ENCODE measurements around the gene KIF26A. TPM values are rescaled to one million over a fixed set of nuclear protein-coding genes. Genes with fewer than 3 reads are reported as not detected.

KIF26A gene
- total RNA-seq, 1 donor from 2014 or later, result 4.4 TPM

GRCh38 chr14:104107101-104107581 lies 31.2 kb upstream of the KIF26A start:
- DNase-seq (no peak), ATAC-seq (no peak)
- Histone ChIP-seq H3K27me3 (ENCODE audit: low read depth) (peaks cover 4% of the 10 kb centered on the region), H3K4me1 (peaks cover 8% of the 10 kb centered on the region), H3K9me3 (no peaks in the 10 kb centered on the region), H3K36me3 (no peaks in the 10 kb centered on the region), H3K4me3 (no peak overlapping the region), H3K27ac (no peak overlapping the region)
- intact Hi-C loops (cut with DNase I), result no loop called here
- TF ChIP-seq CTCF (IDR thresholded peaks at IDR 0.05), result no peak

- DNase-seq (peak; percentile 54), ATAC-seq (peak; percentile 1 to 26)
- Histone ChIP-seq H3K27ac (no peak overlapping the region), H3K27me3 (ENCODE audit: low read depth) (peaks cover 4% of the 10 kb centered on the region), H3K4me3 (no peak overlapping the region), H3K36me3 (no peaks in the 10 kb centered on the region), H3K4me1 (peaks cover 8% of the 10 kb centered on the region), H3K9me3 (no peaks in the 10 kb centered on the region)
- intact Hi-C loops (cut with DNase I), result no loop called here
- TF ChIP-seq CTCF (IDR thresholded peaks at IDR 0.05), result no peak
Observed at GRCh38 chr14:104107611-104108569, 30.5 kb upstream of the KIF26A start.

GRCh38 chr14:104108570-104109541 lies 29.5 kb upstream of the KIF26A start:
- no peak for TF ChIP-seq CTCF (IDR thresholded peaks at IDR 0.05)
- intact Hi-C loops (cut with DNase I), result no loop called here
- peaks cover 4% of the 10 kb centered on the region for H3K4me1 ChIP-seq

GRCh38 chr14:104109731-104110361 lies 28.5 kb upstream of the KIF26A start:
- intact Hi-C loops (cut with DNase I), result no loop called here
- peaks cover 14% of the 10 kb centered on the region for H3K27me3 ChIP-seq (ENCODE audit: low read depth)
- H3K9me3 ChIP-seq, result no peaks in the 10 kb centered on the region
- no peaks in the 10 kb centered on the region for H3K4me1 ChIP-seq
- TF ChIP-seq CTCF (IDR thresholded peaks at IDR 0.05), result no peak
- H3K36me3 ChIP-seq, result no peaks in the 10 kb centered on the region
- no peak overlapping the region for H3K27ac ChIP-seq
- DNase-seq, result peak; percentile 38
- no peak for ATAC-seq
- no peak overlapping the region for H3K4me3 ChIP-seq

More at GRCh38 chr14:104108570-104109541, 29.5 kb upstream of the KIF26A start:
- peaks cover 4% of the 10 kb centered on the region for H3K27me3 ChIP-seq (ENCODE audit: low read depth)
- DNase-seq (no peak), ATAC-seq (no peak)
- no peak overlapping the region for H3K4me3 ChIP-seq
- H3K27ac ChIP-seq, result no peak overlapping the region
- no peaks in the 10 kb centered on the region for H3K9me3 ChIP-seq
- no peaks in the 10 kb centered on the region for H3K36me3 ChIP-seq

Measured in lower lobe of right lung (tissue), 2 donors.